SK-N-SH (cell line): Measurements from ENCODE around the gene FAM83D. TPM values are rescaled to one million over a fixed set of nuclear protein-coding genes. Genes with fewer than 3 reads are reported as not detected.

ENCODE experiments used
- CTCF ChIA-PET: fragments of 300-600, 350-600 bp; formaldehyde crosslinking; extraction: SDS; loops from one replicate; lab custom pipeline; 2021; lab: Yijun Ruan, JAX
- POLR2A ChIA-PET: fragments of 350-600 bp; sonication (Branson Sonifier 250); formaldehyde crosslinking; extraction: SDS; loops from one replicate; lab custom pipeline; 2020; ENCODE audit warnings: antibody characterized with exemption, inconsistent platforms; lab: Yijun Ruan, JAX
- DNase-seq: peaks from one replicate; pipeline ENCODE4 v3.0.0; 2012
- H2AFZ ChIP-seq: fragments of 200-600 bp; sonication (generic); 2 replicates; pipeline ENCODE4 v1.8.1; 2016; ENCODE audit warnings: antibody characterized with exemption, mild to moderate bottlenecking, low read depth
- H3F3A ChIP-seq: fragments of 200-600 bp; sonication (generic); replicated peaks from 2 replicates; pipeline ENCODE3; 2016; ENCODE audit warnings: antibody characterized with exemption, mild to moderate bottlenecking; ENCODE audit not compliant: insufficient read depth
- H3K27ac ChIP-seq, 2 experiments: fragments of 200-500 bp in 1 of 2; fragments of 200-600 bp in 1 of 2; sonication (Bioruptor generic) in 1 of 2; sonication (generic), shearing (Covaris generic) in 1 of 2; 2 replicates each; pipeline versions ENCODE4 v1.5.1 to v1.6.1; 2014 to 2016; ENCODE audit warnings: low read depth in 2 of 2, inconsistent platforms in 1 of 2, low read length in 1 of 2, mild to moderate bottlenecking in 1 of 2, mixed read lengths in 1 of 2
- H3K27me3 ChIP-seq: fragments of 200-600 bp; sonication (generic), shearing (Covaris generic); 2 replicates; pipeline ENCODE4 v1.6.1; 2016; ENCODE audit warnings: mixed run types; ENCODE audit not compliant: insufficient read depth
- H3K36me3 ChIP-seq, 2 experiments: fragments of 200-500 bp in 1 of 2; fragments of 200-600 bp in 1 of 2; sonication (Bioruptor generic) in 1 of 2; sonication (generic) in 1 of 2; replicated peaks in 1 of 2; 2 replicates each; pipeline versions ENCODE3 to v1.5.1; 2014 to 2016; ENCODE audit warnings: low read length in 1 of 2, mild to moderate bottlenecking in 1 of 2; ENCODE audit not compliant: insufficient read depth in 2 of 2, control insufficient read depth in 1 of 2
- H3K4me1 ChIP-seq, 2 experiments: fragments of 200-500 bp in 1 of 2; fragments of 200-600 bp in 1 of 2; sonication (Bioruptor generic) in 1 of 2; sonication (generic), shearing (Covaris generic) in 1 of 2; 2 replicates each; pipeline versions ENCODE4 v1.5.1 to v1.6.1; 2014 to 2016; ENCODE audit warnings: low read depth in 1 of 2, low read length in 1 of 2, mixed run types in 1 of 2; ENCODE audit not compliant: insufficient read depth in 2 of 2, control insufficient read depth in 1 of 2
- H3K4me2 ChIP-seq: fragments of 200-600 bp; sonication (generic), shearing (Covaris generic); 2 replicates; pipeline ENCODE4 v1.6.1; 2017; ENCODE audit warnings: mixed run types
- H3K4me3 ChIP-seq, 2 experiments: fragments of 200-500 bp in 1 of 2; fragments of 200-600 bp in 1 of 2; sonication (Bioruptor generic) in 1 of 2; sonication (generic), shearing (Covaris generic) in 1 of 2; 2 replicates each; pipeline versions ENCODE4 v1.5.1 to v1.8.1; 2014 to 2016; ENCODE audit warnings: low read depth in 2 of 2, inconsistent platforms in 1 of 2, low read length in 1 of 2, mild to moderate bottlenecking in 1 of 2, mixed read lengths in 1 of 2, moderate library complexity in 1 of 2
- H3K79me2 ChIP-seq: fragments of 200-600 bp; sonication (generic); 2 replicates; pipeline ENCODE4 v1.8.1; 2017; ENCODE audit warnings: mild to moderate bottlenecking; ENCODE audit not compliant: insufficient read depth
- H3K9ac ChIP-seq: fragments of 200-600 bp; sonication (generic); 2 replicates; pipeline ENCODE4 v1.6.1; 2017; ENCODE audit warnings: mixed run types
- H3K9me2 ChIP-seq: fragments of 200-600 bp; sonication (generic); 2 replicates; pipeline ENCODE4 v1.6.1; 2017; ENCODE audit warnings: mixed run types
- H3K9me3 ChIP-seq: fragments of 200-600 bp; sonication (generic); 2 replicates; pipeline ENCODE4 v1.6.1; 2017; ENCODE audit warnings: mixed run types, mild to moderate bottlenecking, moderate library complexity
- H4K20me1 ChIP-seq: fragments of 200-600 bp; sonication (generic); 2 replicates; pipeline ENCODE4 v1.6.1; 2017; ENCODE audit warnings: mild to moderate bottlenecking, mixed run types; ENCODE audit not compliant: insufficient read depth
- CHD2 ChIP-seq: fragments of 150-350 bp; IDR thresholded peaks from 2 replicates; pipeline ENCODE4 v1.6.1; 2018; ENCODE audit warnings: low read length; ENCODE audit not compliant: partially characterized antibody
- CTCF ChIP-seq: fragments of 200-600 bp; sonication (generic); IDR thresholded peaks from 2 replicates; pipeline ENCODE4 v1.6.1; 2017; ENCODE audit warnings: antibody characterized with exemption, mild to moderate bottlenecking, moderate library complexity
- EP300 ChIP-seq, 2 experiments: IDR thresholded peaks; 2 replicates each; pipeline versions ENCODE4 v1.4.0 to v1.6.1; 2012; ENCODE audit warnings: borderline replicate concordance in 1 of 2, low read depth in 1 of 2, low read length in 1 of 2
- EZH2phosphoT487 ChIP-seq: fragments of 200-600 bp; sonication (generic); IDR thresholded peaks from 2 replicates; pipeline ENCODE4 v1.6.1; 2017; ENCODE audit warnings: low read depth, mixed run types, mild to moderate bottlenecking, antibody characterized with exemption, moderate library complexity, borderline replicate concordance
- FOSL2 ChIP-seq: IDR thresholded peaks from 2 replicates; pipeline ENCODE4 v1.4.0; 2012; ENCODE audit warnings: low read depth, mild to moderate bottlenecking, moderate library complexity, borderline replicate concordance
- FOXJ3 ChIP-seq: sonication (generic); formaldehyde crosslinking; IDR thresholded peaks from 2 replicates; pipeline ENCODE4 v1.5.1; 2020; ENCODE audit warnings: mild to moderate bottlenecking, missing genetic modification reagents
- GATA2 ChIP-seq: sonication (generic); formaldehyde crosslinking; IDR thresholded peaks from 2 replicates; pipeline ENCODE4 v1.5.0; 2020; ENCODE audit warnings: mild to moderate bottlenecking, missing genetic modification reagents
- IRF3 ChIP-seq: fragments of 150-350 bp; IDR thresholded peaks from 2 replicates; pipeline ENCODE4 v1.6.1; 2016; ENCODE audit warnings: mild to moderate bottlenecking, low read depth, low read length
- JUND ChIP-seq: IDR thresholded peaks from 2 replicates; pipeline ENCODE4 v1.4.0; 2012
- MAX ChIP-seq: IDR thresholded peaks from 2 replicates; pipeline ENCODE4 v1.4.0; 2012; ENCODE audit warnings: low read depth
- NFIC ChIP-seq: IDR thresholded peaks from 2 replicates; pipeline ENCODE4 v1.4.0; 2012; ENCODE audit warnings: borderline replicate concordance
- POLR2AphosphoS5 ChIP-seq: IDR thresholded peaks from 2 replicates; pipeline ENCODE4 v1.6.1; 2012; ENCODE audit warnings: low read depth, low read length
- RFX5 ChIP-seq: IDR thresholded peaks from 2 replicates; pipeline ENCODE4 v1.6.1; 2012; ENCODE audit warnings: mild to moderate bottlenecking, improper control_type of control experiment, low read length
- RXRA ChIP-seq: IDR thresholded peaks from 2 replicates; pipeline ENCODE4 v1.4.0; 2012; ENCODE audit warnings: low read depth, mild to moderate bottlenecking, borderline replicate concordance
- SIN3A ChIP-seq: IDR thresholded peaks from 2 replicates; pipeline ENCODE4 v1.6.1; 2012; ENCODE audit warnings: low read depth, mild to moderate bottlenecking, low read length, moderate library complexity, borderline replicate concordance
- SMC3 ChIP-seq: IDR thresholded peaks from 2 replicates; pipeline ENCODE4 v1.6.1; 2012; ENCODE audit warnings: low read depth, low read length, improper control_type of control experiment
- TCF12 ChIP-seq: IDR thresholded peaks from 2 replicates; pipeline ENCODE4 v1.4.0; 2012
- TEAD4 ChIP-seq: IDR thresholded peaks from 2 replicates; pipeline ENCODE4 v1.4.0; 2012; ENCODE audit warnings: mild to moderate bottlenecking, borderline replicate concordance; ENCODE audit not compliant: insufficient read depth
- WGBS: methylation state at CpG from one replicate; pipeline ENCODE4 v1.1.6; 2017; ENCODE audit warnings: low lambda C conversion rate; 5-methylcytosine and 5-hydroxymethylcytosine counted together
- polyA plus RNA-seq, 3 experiments: library from polyadenylated mRNA; depleted of rRNA; stranded (reverse); fragments of >200 nt; gene quantifications; 2 replicates each; pipeline ENCODE4 v1.2.3, GENCODE V29; 2012
- TF ChIP-seq, protein P1 (sequence below): IDR thresholded peaks from 2 replicates; pipeline ENCODE4 v1.6.1; 2012; ENCODE audit warnings: mild to moderate bottlenecking, low read depth, low read length, moderate library complexity
- TF ChIP-seq, protein P2 (sequence below): IDR thresholded peaks from 2 replicates; pipeline ENCODE4; 2012

Gene FAM83D
- polyA plus RNA-seq, 1 of the 3 experiments (the other 2 are of a cell fraction): 21.5 TPM

GRCh38 chr20:38969708-38970107 lies 43.5 kb downstream of the FAM83D start:
- Histone ChIP-seq H3K36me3 (peaks cover 19 to 33% of the 10 kb centered on the region in 2 experiments), H4K20me1 (no peaks in the 10 kb centered on the region), H3F3A (peaks cover 11% of the 10 kb centered on the region), H3K9me3 (no peaks in the 10 kb centered on the region), H3K4me2 (peak overlapping the region; percentile 59), H3K27me3 (no peaks in the 10 kb centered on the region), H2AFZ (no peak overlapping the region), H3K27ac (peak overlapping the region in 1 of 2 experiments; percentile 90; a peak in 2 of 4 replicates), H3K4me3 (no peak overlapping the region; a peak in 1 of 4 replicates), H3K79me2 (peaks cover 59% of the 10 kb centered on the region), H3K9ac (peak overlapping the region; percentile 47; the same call in 1 of the 2 replicates), H3K9me2 (no peaks in the 10 kb centered on the region), H3K4me1 (peaks cover 0 to 24% of the 10 kb centered on the region in 2 experiments; a peak in 1 of 4 replicates)
- ChIA-PET POLR2A (no interaction called here), CTCF (no interaction called here)
- no peak for TF ChIP-seq TCF12
- no peak for TF ChIP-seq TEAD4
- TF ChIP-seq RFX5: no peak
- TF ChIP-seq GATA2 (CRISPR knock-in tag): no peak
- no peak for TF ChIP-seq SIN3A
- TF ChIP-seq RXRA: no peak
- no peak for TF ChIP-seq CHD2
- TF ChIP-seq CTCF: no peak
- TF ChIP-seq FOXJ3: no peak
- TF ChIP-seq MAX: no peak
- 87% methylated on average over 4 of the region's 4 CpGs for WGBS
- no peak for DNase-seq

DNA sequence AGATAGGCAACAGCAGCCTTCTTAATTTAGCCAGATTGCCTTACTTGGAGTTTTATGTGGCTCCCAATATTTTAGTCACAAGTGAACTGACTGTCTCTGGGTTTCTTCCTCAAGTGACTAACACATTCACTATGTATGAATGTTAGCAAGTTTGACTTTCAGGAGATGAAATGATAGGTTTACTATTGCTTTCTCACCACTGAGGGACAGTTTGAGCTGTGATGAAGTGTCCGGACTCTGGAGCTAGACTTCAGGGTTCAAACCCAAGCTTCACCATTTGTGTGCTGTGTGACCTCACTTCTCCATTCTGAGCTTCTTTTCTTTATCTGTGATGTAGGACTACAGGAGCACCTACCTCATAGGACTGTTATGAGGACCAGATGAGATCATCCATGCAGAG lies 44.1 kb downstream of the FAM83D start:
- Histone ChIP-seq H3K9me3 (no peaks in the 10 kb centered on the region), H3K4me2 (peak overlapping the region; percentile 59), H2AFZ (no peak overlapping the region), H3F3A (peaks cover 11% of the 10 kb centered on the region), H3K27ac (peak overlapping the region in 1 of 2 experiments; percentile 90; a peak in 2 of 4 replicates), H3K4me3 (no peak overlapping the region), H3K9me2 (no peaks in the 10 kb centered on the region), H3K36me3 (peaks cover 19 to 33% of the 10 kb centered on the region in 2 experiments), H3K79me2 (peaks cover 53% of the 10 kb centered on the region), H3K4me1 (peaks cover 0 to 24% of the 10 kb centered on the region in 2 experiments; a peak in 1 of 4 replicates), H4K20me1 (no peaks in the 10 kb centered on the region), H3K9ac (peak overlapping the region; percentile 47; the same call in 1 of the 2 replicates), H3K27me3 (no peaks in the 10 kb centered on the region)
- DNase-seq: no peak
- POLR2A ChIA-PET: no interaction called here
- CTCF ChIA-PET: interaction anchor here (1.0 kb wide), 1 partner anchor 139 kb away, joined by 3 read pairs; no protein-coding TSS in a partner anchor
- WGBS: 46% methylated on average over 1 of the region's 1 CpG
- TF ChIP-seq IRF3 (no peak), SMC3 (no peak), FOSL2 (peak; percentile 69), TEAD4 (peak; percentile 36; the same call in 1 of the 2 replicates), POLR2AphosphoS5 (peak; percentile 54; the same call in 1 of the 2 replicates), JUND (peak; percentile 72), NFIC (peak; percentile 13; the same call in 1 of the 2 replicates), EZH2phosphoT487 (no peak), TCF12 (peak; percentile 80), EP300 (IDR thresholded peaks at IDR 0.05; ENCODE audit: borderline replicate concordance in 1 of 2, low read depth in 1 of 2, low read length in 1 of 2) (peak in 1 of 2 experiments; percentile 37; a peak in 1 of 4 replicates)
- TF ChIP-seq, protein P1, sequence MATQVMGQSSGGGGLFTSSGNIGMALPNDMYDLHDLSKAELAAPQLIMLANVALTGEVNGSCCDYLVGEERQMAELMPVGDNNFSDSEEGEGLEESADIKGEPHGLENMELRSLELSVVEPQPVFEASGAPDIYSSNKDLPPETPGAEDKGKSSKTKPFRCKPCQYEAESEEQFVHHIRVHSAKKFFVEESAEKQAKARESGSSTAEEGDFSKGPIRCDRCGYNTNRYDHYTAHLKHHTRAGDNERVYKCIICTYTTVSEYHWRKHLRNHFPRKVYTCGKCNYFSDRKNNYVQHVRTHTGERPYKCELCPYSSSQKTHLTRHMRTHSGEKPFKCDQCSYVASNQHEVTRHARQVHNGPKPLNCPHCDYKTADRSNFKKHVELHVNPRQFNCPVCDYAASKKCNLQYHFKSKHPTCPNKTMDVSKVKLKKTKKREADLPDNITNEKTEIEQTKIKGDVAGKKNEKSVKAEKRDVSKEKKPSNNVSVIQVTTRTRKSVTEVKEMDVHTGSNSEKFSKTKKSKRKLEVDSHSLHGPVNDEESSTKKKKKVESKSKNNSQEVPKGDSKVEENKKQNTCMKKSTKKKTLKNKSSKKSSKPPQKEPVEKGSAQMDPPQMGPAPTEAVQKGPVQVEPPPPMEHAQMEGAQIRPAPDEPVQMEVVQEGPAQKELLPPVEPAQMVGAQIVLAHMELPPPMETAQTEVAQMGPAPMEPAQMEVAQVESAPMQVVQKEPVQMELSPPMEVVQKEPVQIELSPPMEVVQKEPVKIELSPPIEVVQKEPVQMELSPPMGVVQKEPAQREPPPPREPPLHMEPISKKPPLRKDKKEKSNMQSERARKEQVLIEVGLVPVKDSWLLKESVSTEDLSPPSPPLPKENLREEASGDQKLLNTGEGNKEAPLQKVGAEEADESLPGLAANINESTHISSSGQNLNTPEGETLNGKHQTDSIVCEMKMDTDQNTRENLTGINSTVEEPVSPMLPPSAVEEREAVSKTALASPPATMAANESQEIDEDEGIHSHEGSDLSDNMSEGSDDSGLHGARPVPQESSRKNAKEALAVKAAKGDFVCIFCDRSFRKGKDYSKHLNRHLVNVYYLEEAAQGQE: no peak
- TF ChIP-seq, protein P2, sequence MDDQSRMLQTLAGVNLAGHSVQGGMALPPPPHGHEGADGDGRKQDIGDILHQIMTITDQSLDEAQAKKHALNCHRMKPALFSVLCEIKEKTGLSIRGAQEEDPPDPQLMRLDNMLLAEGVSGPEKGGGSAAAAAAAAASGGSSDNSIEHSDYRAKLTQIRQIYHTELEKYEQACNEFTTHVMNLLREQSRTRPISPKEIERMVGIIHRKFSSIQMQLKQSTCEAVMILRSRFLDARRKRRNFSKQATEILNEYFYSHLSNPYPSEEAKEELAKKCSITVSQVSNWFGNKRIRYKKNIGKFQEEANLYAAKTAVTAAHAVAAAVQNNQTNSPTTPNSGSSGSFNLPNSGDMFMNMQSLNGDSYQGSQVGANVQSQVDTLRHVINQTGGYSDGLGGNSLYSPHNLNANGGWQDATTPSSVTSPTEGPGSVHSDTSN: peak; percentile 84
